Body of pancreas (tissue), 4 donors: ENCODE measurements around the gene WDR37.

Source experiments
- CTCF ChIP-seq, 7 experiments: fragments of 450-650 bp in 4 of 7; fragments of 200-600 bp in 3 of 7; sonication (generic) in 3 of 7; IDR thresholded peaks; one replicate each; pipeline ENCODE4 v1.5.1; 2016 to 2019; ENCODE audit warnings: antibody characterized with exemption in 7 of 7
- POLR2A ChIP-seq, 3 donors: fragments of 450-650 bp; IDR thresholded peaks; one replicate each; pipeline ENCODE4 v1.6.1; 2016; ENCODE audit warnings: antibody characterized with exemption in 3 of 3, mild to moderate bottlenecking in 2 of 3

GRCh38 chr10:1006573-1006972, 49.6 kb upstream of the WDR37 start:
- TF ChIP-seq CTCF (IDR thresholded peaks at IDR 0.05), result no peak
- TF ChIP-seq POLR2A (IDR thresholded peaks at IDR 0.05), result no peak
